Right lobe of liver (tissue), 6 donors: ENCODE results near the gene WIPI1. TPM values are rescaled to one million over a fixed set of nuclear protein-coding genes. Genes with fewer than 3 reads are reported as not detected.

Source experiments
- ATAC-seq, 4 donors: fragments of 200-7000 bp; cut with Tn5 transposase; one replicate each; pipeline ENCODE4 v1.9.1; 2020; ENCODE audit warnings: mild to moderate bottlenecking in 4 of 4, moderate library complexity in 4 of 4
- DNase-seq, 3 donors: peaks; one replicate each; pipeline ENCODE4 v3.0.0-alpha.2; 2020
- H3K27ac ChIP-seq, 3 donors: fragments of 200-600 bp; one replicate each; pipeline ENCODE4 v1.8.0; 2022
- H3K27me3 ChIP-seq, 2 donors: fragments of 200-600 bp; one replicate each; pipeline ENCODE4 v1.8.0; 2022
- H3K36me3 ChIP-seq, 4 donors: fragments of 200-600 bp; sonication (generic) in 1 of 4; one replicate each; pipeline versions ENCODE4 v1.5.1 to v1.8.0; 2017 to 2022; ENCODE audit warnings: control low read depth in 1 of 4
- H3K4me1 ChIP-seq, 4 donors: fragments of 200-600 bp; sonication (generic) in 1 of 4; one replicate each; pipeline versions ENCODE4 v1.5.1 to v1.8.0; 2017 to 2022; ENCODE audit warnings: control low read depth in 1 of 4
- H3K4me3 ChIP-seq, 3 donors: fragments of 200-600 bp; one replicate each; pipeline ENCODE4 v1.8.0; 2022
- H3K9me3 ChIP-seq, 4 donors: fragments of 200-600 bp; sonication (generic) in 1 of 4; one replicate each; pipeline versions ENCODE4 v1.5.1 to v1.8.0; 2017 to 2022; ENCODE audit warnings: control low read depth in 1 of 4
- POLR2A ChIP-seq: fragments of 450-650 bp; IDR thresholded peaks from one replicate; pipeline ENCODE4 v1.6.1; 2017; ENCODE audit warnings: antibody characterized with exemption, mild to moderate bottlenecking
- WGBS: methylation state at CpG from one replicate; pipeline ENCODE4 v1.1.6; 2018; ENCODE audit warnings: low coverage, low lambda C conversion rate; ENCODE audit not compliant: insufficient coverage; ENCODE audit errors: missing lambda C conversion rate; 5-methylcytosine and 5-hydroxymethylcytosine counted together
- intact Hi-C, 2 donors: fragments of 100-400 bp; cut with DNase I; formaldehyde crosslinking; loops; one replicate each; pipeline versions ENCODE4 v1.11.2 to v1.14.1; 2022
- total RNA-seq, 6 experiments: library from RNA; depleted of rRNA in 2 of 6; stranded (reverse); fragments of >200 nt in 2 of 6; fragmentation: NEBNext Ultra II Directional in 3 of 6; extraction: Animal tissue kit (Norgen Biotek cat#: 25700) in 3 of 6; gene quantifications; one replicate each; pipeline versions ENCODE4 v1.1.0 to v1.2.4, GENCODE V29; 2016 to 2023
- TF ChIP-seq, protein P1 (sequence below), 4 donors: fragments of 200-600 bp in 3 of 4; fragments of 450-650 bp in 1 of 4; IDR thresholded peaks; one replicate each; pipeline versions ENCODE4 v1.5.1 to v1.8.0; 2016 to 2022; ENCODE audit warnings: antibody characterized with exemption in 4 of 4, mild to moderate bottlenecking in 2 of 4
- donor health status: DM: no; HTN: yes; CAD: no.
- donor health status: DM: no; HTN: no; CAD: no.
- donor health status: DM: no; HTN: no; CAD: no.
- donor health status: DM: no; HTN: yes; CAD: no.
- donor health status: DM: no; HTN: yes; CAD: no.

WIPI1 gene
- total RNA-seq, 6 experiments from 2014 or later: 18.0 to 23.8 (median 19.9) TPM

DNA sequence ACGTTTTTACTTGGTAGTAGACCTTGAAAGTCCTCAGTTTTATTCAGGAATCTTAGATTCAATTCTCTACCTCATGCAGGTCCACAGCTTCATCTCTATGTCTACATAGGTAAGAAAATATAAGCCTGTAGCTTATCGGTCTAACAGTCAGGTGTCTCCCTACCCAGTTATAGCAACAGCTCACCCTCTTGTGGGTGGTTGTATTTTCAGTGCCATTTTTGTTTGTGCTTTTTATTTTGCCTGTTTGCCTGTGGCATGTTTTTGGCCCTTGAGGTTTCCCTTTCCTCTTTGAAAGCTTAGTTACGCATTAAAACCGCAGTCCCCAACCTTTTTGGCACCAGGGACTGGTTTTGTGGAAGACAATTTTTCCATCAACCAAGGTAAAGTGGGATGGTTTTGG, 23.6 kb upstream of the WIPI1 start:
- intact Hi-C loops: no loop called here
- Histone ChIP-seq H3K4me1 (peaks cover 0 to 37% (median 6%) of the 10 kb centered on the region in 4 donors), H3K36me3 (no peaks in the 10 kb centered on the region), H3K9me3 (no peaks in the 10 kb centered on the region), H3K27ac (no peak overlapping the region), H3K4me3 (no peak overlapping the region), H3K27me3 (no peaks in the 10 kb centered on the region)
- DNase-seq (no peak), ATAC-seq (no peak)
- WGBS: 78% methylated on average over 3 of the region's 4 CpGs
- no peak for TF ChIP-seq POLR2A

DNA sequence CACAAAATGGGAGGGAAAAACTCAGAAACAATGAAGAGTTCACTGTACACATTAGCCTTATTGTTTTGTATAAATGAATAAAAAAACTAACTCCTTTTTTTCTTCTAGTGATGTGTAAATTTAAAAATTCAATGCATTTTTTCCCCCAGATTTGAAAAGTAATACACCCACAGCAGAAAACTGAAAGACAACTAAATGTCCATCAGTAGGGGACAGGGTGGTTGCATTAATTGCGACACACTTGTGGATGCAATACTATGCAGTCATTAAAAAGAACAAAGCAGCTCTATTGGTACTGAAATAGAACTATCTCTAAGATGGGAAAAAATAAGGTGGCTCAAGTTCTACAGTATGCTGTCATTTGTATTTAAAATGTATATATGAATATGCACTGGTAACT, 13.7 kb upstream of the WIPI1 start:
- Histone ChIP-seq H3K36me3 (no peaks in the 10 kb centered on the region), H3K4me3 (no peak overlapping the region), H3K27ac (no peak overlapping the region), H3K9me3 (no peaks in the 10 kb centered on the region), H3K4me1 (peaks cover 0 to 10% (median 0%) of the 10 kb centered on the region in 4 donors), H3K27me3 (no peaks in the 10 kb centered on the region)
- 95% methylated on average over 1 of the region's 1 CpG for WGBS
- intact Hi-C loops: no loop called here
- no peak for DNase-seq
- no peak for ATAC-seq
- no peak for TF ChIP-seq POLR2A
- TF ChIP-seq, protein P1, sequence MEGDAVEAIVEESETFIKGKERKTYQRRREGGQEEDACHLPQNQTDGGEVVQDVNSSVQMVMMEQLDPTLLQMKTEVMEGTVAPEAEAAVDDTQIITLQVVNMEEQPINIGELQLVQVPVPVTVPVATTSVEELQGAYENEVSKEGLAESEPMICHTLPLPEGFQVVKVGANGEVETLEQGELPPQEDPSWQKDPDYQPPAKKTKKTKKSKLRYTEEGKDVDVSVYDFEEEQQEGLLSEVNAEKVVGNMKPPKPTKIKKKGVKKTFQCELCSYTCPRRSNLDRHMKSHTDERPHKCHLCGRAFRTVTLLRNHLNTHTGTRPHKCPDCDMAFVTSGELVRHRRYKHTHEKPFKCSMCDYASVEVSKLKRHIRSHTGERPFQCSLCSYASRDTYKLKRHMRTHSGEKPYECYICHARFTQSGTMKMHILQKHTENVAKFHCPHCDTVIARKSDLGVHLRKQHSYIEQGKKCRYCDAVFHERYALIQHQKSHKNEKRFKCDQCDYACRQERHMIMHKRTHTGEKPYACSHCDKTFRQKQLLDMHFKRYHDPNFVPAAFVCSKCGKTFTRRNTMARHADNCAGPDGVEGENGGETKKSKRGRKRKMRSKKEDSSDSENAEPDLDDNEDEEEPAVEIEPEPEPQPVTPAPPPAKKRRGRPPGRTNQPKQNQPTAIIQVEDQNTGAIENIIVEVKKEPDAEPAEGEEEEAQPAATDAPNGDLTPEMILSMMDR (IDR thresholded peaks at IDR 0.05): no peak

- peaks cover 0 to 2% (median 0%) of the 10 kb centered on the region in 4 donors for H3K4me1 ChIP-seq
- no peak for DNase-seq
- ATAC-seq: no peak
- H3K36me3 ChIP-seq: no peaks in the 10 kb centered on the region
- H3K27me3 ChIP-seq: no peaks in the 10 kb centered on the region
- H3K4me3 ChIP-seq: no peak overlapping the region
- no peaks in the 10 kb centered on the region for H3K9me3 ChIP-seq
- 90% methylated on average over 1 of the region's 1 CpG for WGBS
- TF ChIP-seq, protein P1 (IDR thresholded peaks at IDR 0.05): no peak
- no peak for TF ChIP-seq POLR2A
- intact Hi-C loops: loop anchor here (10.0 kb wide), 2 partner anchors 204 to 294 kb away; no protein-coding TSS in a partner anchor
- H3K27ac ChIP-seq: no peak overlapping the region
Measured at GRCh38 chr17:68468788-68469187, 11.5 kb upstream of the WIPI1 start.

DNA sequence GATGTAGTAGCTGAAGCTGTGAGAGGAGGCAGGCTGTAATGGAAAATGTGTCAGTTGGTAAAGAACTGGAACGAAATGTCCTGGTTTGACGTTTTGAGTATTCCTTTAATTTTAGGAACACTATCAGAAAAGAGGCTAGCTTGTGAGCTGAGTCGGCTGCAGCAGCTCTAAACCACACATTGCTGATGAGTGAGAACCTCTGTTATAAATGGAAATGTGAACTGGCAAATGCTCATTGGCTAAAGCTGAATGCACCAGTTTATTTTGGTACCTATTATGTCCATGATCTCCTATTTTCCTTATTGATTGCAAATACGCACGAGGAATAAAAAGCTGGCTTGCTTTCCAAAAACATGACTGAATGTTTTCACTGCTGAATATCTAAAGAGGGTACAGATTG, 11.0 kb upstream of the WIPI1 start:
- no peak for TF ChIP-seq POLR2A
- TF ChIP-seq, protein P1 (IDR thresholded peaks at IDR 0.05): no peak
- no peaks in the 10 kb centered on the region for H3K4me1 ChIP-seq
- no peaks in the 10 kb centered on the region for H3K9me3 ChIP-seq
- intact Hi-C loops: loop anchor here (10.0 kb wide), 2 partner anchors 204 to 294 kb away; no protein-coding TSS in a partner anchor
- DNase-seq (no peak), ATAC-seq (no peak)
- no peaks in the 10 kb centered on the region for H3K27me3 ChIP-seq
- WGBS: 32% methylated on average over 4 of the region's 5 CpGs
- no peaks in the 10 kb centered on the region for H3K36me3 ChIP-seq
- no peak overlapping the region for H3K27ac ChIP-seq
- H3K4me3 ChIP-seq: no peak overlapping the region

DNA sequence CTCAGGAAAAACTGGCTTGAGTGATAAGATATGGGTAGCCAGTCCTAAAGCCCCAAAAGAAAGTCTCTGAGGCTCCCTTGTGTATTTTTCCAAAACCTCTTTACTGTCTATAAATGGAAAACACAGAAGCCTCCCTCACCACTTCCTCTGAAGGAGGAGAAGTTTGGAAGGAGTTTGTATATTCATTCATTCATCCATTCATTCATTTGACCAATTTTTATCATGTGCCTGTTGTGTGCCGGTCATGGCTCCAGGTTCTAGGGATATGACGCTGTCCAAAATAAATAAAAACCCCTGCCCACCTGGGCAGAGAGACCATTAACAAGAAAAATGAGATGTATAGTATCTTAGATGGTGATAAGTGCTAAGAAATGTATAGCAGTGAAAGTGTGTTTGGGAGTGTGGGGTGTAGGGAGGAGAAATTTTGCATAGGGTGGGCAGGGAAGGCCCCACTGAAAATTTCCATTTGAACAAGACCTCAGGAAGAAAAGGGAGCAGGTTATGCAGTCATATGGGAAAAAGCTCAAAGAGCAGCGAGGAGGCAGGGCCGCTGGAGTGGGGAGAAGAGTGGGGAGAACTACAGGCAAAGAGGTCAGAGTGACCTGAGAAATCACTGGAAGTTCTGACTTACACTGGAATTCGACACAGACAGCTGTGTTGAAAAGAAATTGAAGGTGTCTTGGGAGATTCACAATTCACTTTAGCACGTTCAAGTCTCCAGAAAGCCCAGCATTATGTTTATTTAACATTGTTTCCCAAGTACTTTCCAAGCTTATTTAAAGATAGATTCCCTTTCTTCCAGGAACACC, 6.1 kb upstream of the WIPI1 start:
- DNase-seq (no peak), ATAC-seq (no peak)
- Histone ChIP-seq H3K4me3 (no peak overlapping the region), H3K36me3 (no peaks in the 10 kb centered on the region), H3K9me3 (no peaks in the 10 kb centered on the region), H3K27ac (no peak overlapping the region), H3K27me3 (no peaks in the 10 kb centered on the region), H3K4me1 (peaks cover 0 to 20% (median 2%) of the 10 kb centered on the region in 4 donors)
- intact Hi-C loops: loop anchor here (10.0 kb wide), 2 partner anchors 199 to 289 kb away; no protein-coding TSS in a partner anchor
- WGBS: 20% methylated on average over 4 of the region's 6 CpGs
- no peak for TF ChIP-seq POLR2A
- TF ChIP-seq, protein P1 (IDR thresholded peaks at IDR 0.05): peak in 1 of 4 donors; percentile 3
